RWPE1 (cell line): ENCODE measurements around the gene EIF4A3.

ENCODE experiments used
- CTCF ChIA-PET: fragments of 350-600 bp; sonication (Branson Sonifier 250); formaldehyde crosslinking; extraction: SDS; loops from one replicate; lab custom pipeline; 2021; lab: Yijun Ruan, JAX
- POLR2A ChIA-PET: fragments of 400-600 bp; formaldehyde crosslinking; extraction: SDS; loops from one replicate; lab custom pipeline; 2020; ENCODE audit warnings: antibody characterized with exemption; ENCODE audit not compliant: low non-redundant PET; lab: Yijun Ruan, JAX
- DNase-seq: peaks from one replicate; pipeline ENCODE4 v3.0.0; 2012; ENCODE audit warnings: low spot score
- H3K27ac ChIP-seq: fragments of 450-650 bp; 2 replicates; pipeline ENCODE4 v1.5.1; 2017
- TF ChIP-seq, protein P1 (sequence below): fragments of 450-650 bp; conservative IDR thresholded peaks from 2 replicates; pipeline ENCODE4 v1.5.1; 2017; ENCODE audit warnings: low read depth, mild to moderate bottlenecking

Gene EIF4A3

DNA sequence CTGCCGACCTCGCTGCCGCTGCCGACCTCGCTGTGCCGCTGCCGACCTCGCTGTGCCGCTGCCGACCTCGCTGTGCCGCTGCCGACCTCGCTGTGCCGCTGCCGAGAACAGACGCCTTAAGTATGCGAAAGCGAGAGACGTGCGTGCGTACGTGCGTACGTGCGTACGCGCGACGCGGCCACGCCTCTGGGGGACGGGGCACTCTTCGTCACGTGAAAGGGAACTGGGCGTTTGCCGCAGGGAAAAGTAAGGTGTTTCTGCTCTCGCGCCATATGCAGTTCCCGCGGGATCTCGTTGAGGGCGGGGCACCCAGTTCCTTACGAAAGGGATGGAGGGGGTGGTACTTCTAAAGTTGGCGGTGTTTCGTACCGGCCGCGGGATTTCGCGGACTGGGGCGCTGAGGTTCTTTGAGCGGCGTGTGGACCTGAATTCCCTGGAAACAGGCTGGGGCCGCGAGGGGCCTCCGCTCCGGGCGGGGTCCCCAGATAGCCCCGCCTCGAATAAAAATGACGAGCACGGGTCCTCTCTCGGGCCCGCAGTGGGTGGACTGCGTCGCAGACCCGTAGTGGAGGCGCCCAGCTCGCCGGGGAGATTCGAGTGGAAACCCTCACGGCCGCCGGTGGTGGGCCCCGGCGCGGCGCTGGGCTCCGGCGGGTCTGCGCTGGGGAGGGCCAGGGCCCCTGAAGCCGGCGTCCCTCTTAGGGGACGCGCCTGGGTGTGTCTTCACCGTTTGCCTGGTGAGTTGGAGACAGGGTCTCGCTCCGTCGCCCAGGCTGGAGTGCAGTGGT, at the start of gene EIF4A3:
Gene EIF4A3 (minus strand): TSS at position 94 of the 788 bp plus-strand sequence. CDS start 167 bp downstream, outside the sequence.
- DNase-seq = peak; percentile 98
- TF ChIP-seq, protein P1, sequence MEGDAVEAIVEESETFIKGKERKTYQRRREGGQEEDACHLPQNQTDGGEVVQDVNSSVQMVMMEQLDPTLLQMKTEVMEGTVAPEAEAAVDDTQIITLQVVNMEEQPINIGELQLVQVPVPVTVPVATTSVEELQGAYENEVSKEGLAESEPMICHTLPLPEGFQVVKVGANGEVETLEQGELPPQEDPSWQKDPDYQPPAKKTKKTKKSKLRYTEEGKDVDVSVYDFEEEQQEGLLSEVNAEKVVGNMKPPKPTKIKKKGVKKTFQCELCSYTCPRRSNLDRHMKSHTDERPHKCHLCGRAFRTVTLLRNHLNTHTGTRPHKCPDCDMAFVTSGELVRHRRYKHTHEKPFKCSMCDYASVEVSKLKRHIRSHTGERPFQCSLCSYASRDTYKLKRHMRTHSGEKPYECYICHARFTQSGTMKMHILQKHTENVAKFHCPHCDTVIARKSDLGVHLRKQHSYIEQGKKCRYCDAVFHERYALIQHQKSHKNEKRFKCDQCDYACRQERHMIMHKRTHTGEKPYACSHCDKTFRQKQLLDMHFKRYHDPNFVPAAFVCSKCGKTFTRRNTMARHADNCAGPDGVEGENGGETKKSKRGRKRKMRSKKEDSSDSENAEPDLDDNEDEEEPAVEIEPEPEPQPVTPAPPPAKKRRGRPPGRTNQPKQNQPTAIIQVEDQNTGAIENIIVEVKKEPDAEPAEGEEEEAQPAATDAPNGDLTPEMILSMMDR = 0 out of 2 replicates have a peak, but pooled peaks have one; percentile 1
- peak within 1 kb of the TSS; percentile 85 for H3K27ac ChIP-seq
- POLR2A ChIA-PET = no interaction called here
- CTCF ChIA-PET = no interaction called here

DNA sequence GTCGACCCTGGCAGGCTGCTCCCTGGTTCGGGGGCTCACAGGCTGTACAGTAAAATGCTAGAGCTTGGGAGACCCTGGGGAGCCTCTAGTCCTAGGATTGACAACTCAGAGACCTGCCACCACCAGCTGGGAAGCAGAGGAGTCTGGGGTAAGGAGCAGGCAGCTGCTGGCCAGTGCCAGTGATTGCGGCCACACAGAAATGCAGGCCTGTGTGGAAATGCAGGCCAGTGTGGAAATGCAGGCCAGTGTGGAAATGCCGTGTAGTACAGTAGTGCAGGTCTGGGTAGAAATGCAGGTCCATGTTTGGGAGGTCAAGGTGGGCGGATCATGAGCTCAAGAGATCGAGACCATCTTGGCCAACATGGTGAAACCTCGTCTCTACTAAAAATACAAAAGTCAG, 49.7 kb upstream of the EIF4A3 start:
- H3K27ac ChIP-seq = no peak overlapping the region
- DNase-seq = no peak
- ChIA-PET CTCF (interaction anchor here (0.5 kb wide), 1 partner anchor 8 kb away, joined by 3 read pairs; no protein-coding TSS in a partner anchor), POLR2A (no interaction called here)
- TF ChIP-seq, protein P1 = no peak

DNA sequence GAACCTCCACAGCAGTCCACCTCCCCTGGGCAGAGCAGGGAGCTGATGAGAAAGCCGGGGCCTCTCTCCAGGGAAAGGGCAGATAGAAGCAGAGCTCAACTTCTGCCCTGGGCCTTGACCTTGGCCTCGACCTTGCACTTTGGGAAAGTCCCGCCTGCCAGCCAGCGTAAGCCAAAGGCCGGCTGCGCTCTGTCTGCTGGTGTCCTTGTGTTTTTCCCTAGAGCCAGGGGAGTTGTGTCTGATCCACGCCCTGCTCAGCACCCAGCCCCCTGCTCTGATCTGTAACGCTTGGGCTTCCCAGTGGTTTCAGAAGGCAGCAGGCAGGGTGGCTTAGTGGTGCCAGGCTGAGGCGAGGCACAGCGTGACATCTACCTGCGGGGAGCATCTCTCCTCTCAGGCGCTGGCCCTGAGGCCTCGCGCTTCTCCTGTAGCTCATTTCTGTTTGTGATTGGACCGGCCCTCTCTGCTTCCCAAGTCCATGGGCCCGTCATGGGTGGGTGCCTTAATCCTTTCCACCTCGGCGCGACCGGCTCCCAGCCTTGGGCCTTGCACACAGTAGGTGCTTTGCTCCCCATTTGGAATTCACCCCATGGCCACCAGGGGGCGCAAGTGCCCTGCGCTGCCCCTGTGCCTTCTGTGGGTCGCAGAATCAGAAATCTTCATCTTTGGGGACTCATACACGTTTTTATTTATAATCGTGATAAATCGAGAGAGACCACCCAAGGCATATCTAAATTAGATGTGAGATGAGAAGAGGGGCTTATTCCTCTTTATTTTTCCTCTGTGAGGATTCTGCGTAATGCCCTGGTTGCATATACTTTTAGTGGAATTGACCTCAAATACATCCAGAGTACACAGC, 49.0 kb upstream of the EIF4A3 start:
- no peak for DNase-seq
- ChIA-PET CTCF (interaction anchor here (0.5 to 1.3 kb wide), 5 partner anchors 9 to 58 kb away, joined by 3 to 4 read pairs (median 3); no protein-coding TSS in a partner anchor), POLR2A (no interaction called here)
- TF ChIP-seq, protein P1 = peak; percentile 84
- H3K27ac ChIP-seq = no peak overlapping the region

DNA sequence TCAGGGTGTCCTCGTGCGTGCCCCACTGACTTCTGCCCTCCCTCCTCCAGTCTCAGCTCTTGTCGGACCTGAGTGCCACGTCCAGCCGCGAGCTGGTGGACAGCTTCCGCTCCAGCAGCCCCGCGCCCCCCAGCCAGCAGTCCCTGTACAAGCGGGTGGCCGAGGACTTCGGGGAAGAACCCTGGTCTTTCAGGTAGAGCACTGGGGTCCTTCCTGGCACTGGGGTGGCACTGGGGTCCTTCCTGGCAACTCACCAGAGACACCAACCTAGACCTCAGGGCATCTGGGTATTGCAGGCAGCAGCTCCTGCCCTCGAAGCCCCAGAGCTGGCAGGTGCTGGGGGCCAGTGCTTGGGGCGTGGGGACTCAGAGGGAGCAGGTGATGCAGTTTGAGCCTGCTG, 48.2 kb upstream of the EIF4A3 start:
- no peak overlapping the region for H3K27ac ChIP-seq
- TF ChIP-seq, protein P1 = no peak
- ChIA-PET CTCF (interaction anchor here (1.1 to 1.3 kb wide), 2 partner anchors 17 to 58 kb away, joined by 3 to 4 read pairs; no protein-coding TSS in a partner anchor), POLR2A (no interaction called here)
- DNase-seq = no peak

DNA sequence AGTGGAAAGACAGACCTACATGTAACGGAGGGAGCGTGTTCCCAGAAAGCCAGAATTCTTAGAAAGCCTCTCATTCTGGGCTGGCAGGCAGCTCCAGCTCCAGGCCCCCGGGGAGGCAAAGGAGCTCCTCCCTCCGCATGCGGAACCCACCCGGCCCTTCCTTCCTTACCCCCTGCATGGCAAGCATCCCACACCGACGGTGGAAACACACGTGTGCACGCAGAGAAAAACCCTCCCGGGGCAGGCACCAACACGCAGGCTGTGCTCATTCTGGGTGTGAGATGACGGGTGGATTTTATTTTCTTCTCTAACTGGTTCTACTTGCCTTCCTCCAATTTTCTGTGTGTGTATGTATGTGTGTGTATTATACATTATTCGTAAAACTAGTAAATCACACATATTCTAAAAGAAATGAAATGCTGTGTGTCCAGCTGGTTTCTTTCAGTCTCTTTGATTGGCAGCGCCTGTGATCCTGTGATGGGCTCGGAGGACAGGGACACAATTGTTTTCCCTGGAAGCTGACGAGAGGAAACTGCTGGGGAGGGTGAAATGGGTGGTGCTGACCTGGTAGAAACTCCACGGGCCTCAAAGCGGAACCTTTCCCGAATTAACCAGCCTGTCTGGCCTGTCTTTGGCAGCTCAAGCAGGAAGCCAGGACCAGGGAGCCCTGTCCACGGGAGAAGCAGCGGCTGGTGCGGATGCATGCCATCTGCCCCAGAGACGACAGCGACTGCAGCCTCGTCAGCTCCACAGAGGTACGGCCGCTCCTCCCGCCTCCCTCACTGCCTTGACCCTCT, 45.1 kb upstream of the EIF4A3 start:
- DNase-seq = no peak
- H3K27ac ChIP-seq = peak overlapping the region; percentile 65
- ChIA-PET POLR2A (no interaction called here), CTCF (interaction anchor here (0.6 to 1.0 kb wide), 2 partner anchors 35 to 91 kb away, joined by 4 read pairs; partner anchors contain the start of gene GAA)
- TF ChIP-seq, protein P1 = no peak
